Mesodermal cell (in vitro differentiated cells): ENCODE measurements around the gene JAK3. TPM values are rescaled to one million over a fixed set of nuclear protein-coding genes. Genes with fewer than 3 reads are reported as not detected.
"Not testable (repeated sequence)": the region's sequence is repeated elsewhere in the genome, so short reads cannot be mapped to it uniquely, and the experiment has no call there.

Experiments used
- H3K27ac ChIP-seq: 2 replicates; pipeline ENCODE4 v1.7.0; 2013; ENCODE audit warnings: mild to moderate bottlenecking, low read depth, low read length, moderate library complexity; ENCODE audit not compliant: severe bottlenecking
- H3K36me3 ChIP-seq: 2 replicates; pipeline ENCODE4 v1.7.1; 2013; ENCODE audit warnings: mild to moderate bottlenecking, low read length, moderate library complexity; ENCODE audit not compliant: control insufficient read depth, insufficient read depth
- H3K4me1 ChIP-seq: one replicate; pipeline ENCODE4 v1.7.1; 2013; ENCODE audit warnings: mild to moderate bottlenecking, low read length; ENCODE audit not compliant: insufficient read depth, control insufficient read depth, poor library complexity, severe bottlenecking
- H3K4me3 ChIP-seq: 2 replicates; pipeline ENCODE4 v1.7.0; 2013; ENCODE audit warnings: low read length, control low read depth, mild to moderate bottlenecking; ENCODE audit not compliant: insufficient read depth, poor library complexity, severe bottlenecking; ENCODE audit errors: extremely low read depth
- H3K9me3 ChIP-seq: 2 replicates; pipeline ENCODE4 v1.7.1; 2013; ENCODE audit warnings: mild to moderate bottlenecking, low read length, moderate library complexity; ENCODE audit not compliant: control insufficient read depth
- WGBS, 2 experiments: methylation state at CpG; one replicate each; pipeline ENCODE4 v1.1.5; 2013; ENCODE audit warnings: missing lambda C conversion rate in 2 of 2; ENCODE audit not compliant: insufficient coverage in 2 of 2; 5-methylcytosine and 5-hydroxymethylcytosine counted together
- polyA plus RNA-seq, 2 experiments: library from polyadenylated mRNA; stranded (reverse); fragments of 50-300 nt; gene quantifications; one replicate each; pipeline ENCODE4 v1.2.3, GENCODE V29; 2013

JAK3 gene
- polyA plus RNA-seq (2013, experiment 1 of 2): 5.4 TPM
- 3.7 TPM for polyA plus RNA-seq (2013, experiment 2 of 2)

DNA sequence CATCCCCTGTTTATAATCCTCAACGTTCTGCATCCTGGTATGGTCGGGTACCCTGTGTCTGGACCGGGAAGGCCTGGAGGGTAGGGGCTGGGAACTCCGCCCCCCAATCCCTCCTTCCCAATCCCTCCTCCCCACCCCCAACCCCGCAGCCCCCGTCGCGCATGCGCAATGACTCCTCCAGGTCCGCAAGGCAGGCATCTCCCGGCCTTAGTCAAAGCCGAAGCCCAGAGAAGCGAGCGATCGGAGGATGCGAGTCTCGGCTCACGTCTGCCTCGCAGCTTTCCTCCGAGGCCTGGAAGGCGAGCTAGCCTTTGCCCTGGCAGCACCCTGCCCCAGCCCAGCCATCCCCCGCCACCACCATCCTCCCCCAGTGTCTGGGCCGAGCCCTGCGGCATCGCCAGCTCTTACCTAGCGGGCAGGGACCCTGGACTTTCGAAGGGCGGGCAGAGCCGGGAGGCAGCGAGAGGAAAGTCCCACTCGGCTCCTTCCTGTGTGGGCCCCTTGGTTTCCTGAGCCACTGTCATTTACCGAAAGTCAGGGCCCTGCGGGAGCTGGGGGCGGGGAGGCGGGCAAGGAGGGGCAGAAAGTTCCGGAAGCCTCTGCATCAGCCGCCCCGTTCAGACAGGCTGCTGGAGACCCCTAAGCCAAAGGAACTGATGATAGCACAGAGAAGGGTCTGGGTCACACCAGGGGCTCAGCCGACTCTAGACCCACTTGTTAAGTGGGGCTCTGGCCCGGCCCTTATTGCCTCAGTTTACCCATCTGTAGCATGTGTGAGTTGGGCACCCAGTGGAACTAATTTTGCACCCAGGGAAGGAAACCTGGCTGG is at the start of gene JAK3:
Gene JAK3, minus strand, starts transcription at position 445 of the 829 bp plus-strand sequence. CDS start 3,565 bp downstream, outside the sequence.
- 23 to 35% methylated on average over 26 to 29 of the region's 40 CpGs for WGBS, 2 experiments
- Histone ChIP-seq H3K27ac (peak within 1 kb of the TSS; percentile 77), H3K36me3 (no peaks in the 10 kb centered on the region), H3K9me3 (no peaks in the 10 kb centered on the region), H3K4me1 (no peaks in the 10 kb centered on the region), H3K4me3 (peak within 1 kb of the TSS; percentile 29)

DNA sequence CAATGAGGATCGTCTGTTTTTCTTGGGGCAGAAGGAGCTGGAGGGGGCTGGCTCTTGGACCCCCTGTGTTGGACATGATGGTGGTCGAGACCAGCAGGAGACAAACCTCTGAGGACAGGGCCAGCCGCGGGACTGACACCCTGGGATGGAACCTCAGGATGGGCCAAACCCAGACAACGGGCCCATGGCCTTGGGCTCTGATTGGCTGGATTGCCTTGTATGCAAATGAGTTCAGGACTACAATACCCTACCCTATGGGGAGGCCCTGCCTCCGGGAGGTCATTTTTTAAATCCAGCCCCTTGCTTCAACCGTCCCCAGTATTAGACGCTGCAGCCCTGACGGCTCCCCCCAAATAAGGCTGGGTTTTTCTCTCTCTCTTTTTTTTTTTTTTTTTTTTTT is 46.0 kb upstream of the JAK3 start:
- Histone ChIP-seq H3K36me3 (no peaks in the 10 kb centered on the region), H3K4me1 (no peaks in the 10 kb centered on the region), H3K4me3 (no peak overlapping the region), H3K9me3 (no peaks in the 10 kb centered on the region), H3K27ac (no peak overlapping the region)
- WGBS, 2 experiments: 84 to 91% methylated on average over 5 to 6 of the region's 9 CpGs

GRCh38 chr19:17889609-17890214 is 41.9 kb upstream of the JAK3 start:
- Histone ChIP-seq H3K9me3 (no peaks in the 10 kb centered on the region), H3K27ac (no peak overlapping the region), H3K36me3 (no peaks in the 10 kb centered on the region), H3K4me1 (no peaks in the 10 kb centered on the region), H3K4me3 (no peak overlapping the region)
- WGBS, 2 experiments: 25 to 36% methylated on average over 7 of the region's 18 CpGs

DNA sequence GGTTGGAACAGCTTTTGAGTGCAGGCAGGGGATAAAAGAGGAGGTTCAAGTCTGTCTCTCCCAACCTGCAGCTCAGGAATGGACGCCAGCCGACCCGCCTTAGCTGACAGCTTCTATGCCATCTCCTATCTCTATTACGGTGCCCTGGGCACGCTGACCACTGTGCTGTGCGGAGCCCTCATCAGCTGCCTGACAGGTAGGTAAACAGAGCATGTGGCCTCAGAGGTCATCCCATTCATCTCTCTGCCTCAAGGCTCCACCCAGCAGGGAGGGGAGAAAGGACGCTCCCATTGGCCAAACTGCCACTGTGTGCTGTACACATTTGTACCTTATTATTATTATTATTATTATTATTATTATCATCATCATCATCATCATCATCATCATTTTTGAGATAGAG is 40.5 kb upstream of the JAK3 start:
- WGBS, 2 experiments: 40 to 79% methylated on average over 2 to 6 of the region's 7 CpGs
- Histone ChIP-seq H3K36me3 (no peaks in the 10 kb centered on the region), H3K27ac (no peak overlapping the region), H3K9me3 (no peaks in the 10 kb centered on the region), H3K4me3 (no peak overlapping the region), H3K4me1 (no peaks in the 10 kb centered on the region)

- H3K4me3 ChIP-seq, H3K9me3 ChIP-seq, H3K27ac ChIP-seq, H3K36me3 ChIP-seq, H3K4me1 ChIP-seq: not testable (repeated sequence)
- 80% methylated on average over 1 of the region's 4 CpGs; no CpG with 5 or more reads in 1 of the 2 experiments for WGBS, 2 experiments
Measured at GRCh38 chr19:17887221-17887620, 39.4 kb upstream of the JAK3 start.

- Histone ChIP-seq H3K27ac (no peak overlapping the region), H3K4me1 (no peaks in the 10 kb centered on the region), H3K4me3 (no peak overlapping the region), H3K36me3 (no peaks in the 10 kb centered on the region), H3K9me3 (no peaks in the 10 kb centered on the region)
- WGBS, 2 experiments: 89 to 94% methylated on average over 3 to 5 of the region's 7 CpGs
Measured at GRCh38 chr19:17886515-17886914, 38.7 kb upstream of the JAK3 start.

GRCh38 chr19:17883627-17884410 is 36.0 kb upstream of the JAK3 start:
- H3K27ac ChIP-seq: no peak overlapping the region
- no peaks in the 10 kb centered on the region for H3K36me3 ChIP-seq
- H3K9me3 ChIP-seq: no peaks in the 10 kb centered on the region
- H3K4me1 ChIP-seq: no peaks in the 10 kb centered on the region
- H3K4me3 ChIP-seq: no peak overlapping the region
- 79% methylated on average over 21 to 28 of the region's 33 CpGs for WGBS, 2 experiments

GRCh38 chr19:17881701-17882100 is 33.9 kb upstream of the JAK3 start:
- Histone ChIP-seq H3K27ac (no peak overlapping the region), H3K9me3 (no peaks in the 10 kb centered on the region), H3K4me3 (no peak overlapping the region), H3K4me1 (no peaks in the 10 kb centered on the region), H3K36me3 (no peaks in the 10 kb centered on the region)
- WGBS, 2 experiments: 69 to 75% methylated on average over 5 to 7 of the region's 7 CpGs

DNA sequence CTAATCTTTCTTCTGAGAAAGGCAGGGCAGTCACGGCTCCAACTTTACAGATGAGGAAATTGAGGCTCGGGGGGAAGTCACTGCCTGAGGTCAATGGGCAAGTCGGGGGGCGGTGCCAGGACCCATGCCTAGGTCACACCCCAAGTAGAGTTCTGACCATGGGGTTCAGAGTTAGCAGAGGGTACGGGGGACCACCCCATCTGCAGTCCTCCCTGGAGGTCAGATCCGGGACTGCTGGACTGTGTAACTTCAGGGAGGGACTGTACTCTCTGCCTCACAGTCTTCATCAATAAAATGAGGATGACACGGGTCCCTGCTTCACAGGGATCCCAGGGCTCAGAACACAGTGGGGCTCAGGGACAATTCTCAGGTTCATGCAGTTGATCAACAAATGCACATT is 31.7 kb upstream of the JAK3 start:
- Histone ChIP-seq H3K9me3 (no peaks in the 10 kb centered on the region), H3K4me3 (no peak overlapping the region), H3K27ac (no peak overlapping the region), H3K4me1 (no peaks in the 10 kb centered on the region), H3K36me3 (no peaks in the 10 kb centered on the region)
- WGBS, 2 experiments: 82 to 85% methylated on average over 6 to 7 of the region's 7 CpGs

DNA sequence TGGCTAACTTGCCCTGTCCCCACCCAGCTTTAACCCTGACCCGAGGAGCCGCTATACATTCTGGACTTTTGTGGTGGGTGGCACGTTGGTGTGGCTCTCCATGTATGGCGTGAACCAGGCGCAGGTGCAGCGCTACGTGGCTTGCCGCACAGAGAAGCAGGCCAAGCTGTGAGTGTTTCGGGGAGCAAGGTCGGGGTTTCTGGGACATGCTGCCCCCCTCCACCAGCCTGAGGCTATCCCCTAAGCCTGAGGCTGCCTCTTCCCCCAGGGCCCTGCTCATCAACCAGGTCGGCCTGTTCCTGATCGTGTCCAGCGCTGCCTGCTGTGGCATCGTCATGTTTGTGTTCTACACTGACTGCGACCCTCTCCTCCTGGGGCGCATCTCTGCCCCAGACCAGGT is 29.9 kb upstream of the JAK3 start:
- 96% methylated on average over 16 of the region's 16 CpGs for WGBS, 2 experiments
- no peak overlapping the region for H3K4me3 ChIP-seq
- H3K4me1 ChIP-seq: no peaks in the 10 kb centered on the region
- H3K27ac ChIP-seq: no peak overlapping the region
- H3K9me3 ChIP-seq: no peaks in the 10 kb centered on the region
- H3K36me3 ChIP-seq: no peaks in the 10 kb centered on the region
